AG09309 (cell line): Measurements from ENCODE around the gene RRP9.
"Not testable (repeated sequence)": the region's sequence is repeated elsewhere in the genome, so short reads cannot be mapped to it uniquely, and the experiment has no call there.

ENCODE experiments used
- DNase-seq: peaks from one replicate; pipeline ENCODE4 v3.0.0-alpha.2; 2010; ENCODE audit warnings: low read depth
- H3K4me3 ChIP-seq: 2 replicates; pipeline ENCODE4 v1.5.1; 2011; ENCODE audit warnings: mild to moderate bottlenecking, low read depth, low read length, moderate library complexity; ENCODE audit not compliant: control insufficient read depth
- CTCF ChIP-seq: IDR thresholded peaks from 2 replicates; pipeline ENCODE4 v1.5.1; 2011; ENCODE audit warnings: mild to moderate bottlenecking, low read depth, low read length, inconsistent platforms; ENCODE audit not compliant: insufficient read depth, control insufficient read depth; ENCODE audit errors: missing control alignments

RRP9 gene

GRCh38 chr3:51932471-51933370 is 9.0 kb downstream of the RRP9 start:
- DNase-seq = no peak
- H3K4me3 ChIP-seq = no peak overlapping the region
- TF ChIP-seq CTCF = no peak

- no peak for TF ChIP-seq CTCF
- DNase-seq = no peak
- no peak overlapping the region for H3K4me3 ChIP-seq
These were observed 9.9 kb downstream of the RRP9 start for GRCh38 chr3:51931756-51932155.

GRCh38 chr3:51930439-51930838 is 11.3 kb downstream of the RRP9 start:
- no peak overlapping the region for H3K4me3 ChIP-seq
- no peak for DNase-seq
- TF ChIP-seq CTCF = no peak

- no peak for DNase-seq
These were observed 12.2 kb downstream of the RRP9 start for GRCh38 chr3:51929420-51930003.

GRCh38 chr3:51928981-51929380 is 12.7 kb downstream of the RRP9 start:
- H3K4me3 ChIP-seq, DNase-seq: not testable (repeated sequence)

More at GRCh38 chr3:51929420-51930003, 12.2 kb downstream of the RRP9 start:
- no peak for TF ChIP-seq CTCF
- no peak overlapping the region for H3K4me3 ChIP-seq

- H3K4me3 ChIP-seq = no peak overlapping the region
- TF ChIP-seq CTCF = no peak
- no peak for DNase-seq
These were observed 13.3 kb downstream of the RRP9 start for GRCh38 chr3:51928438-51928837.
